Measurements from ENCODE around the gene SLC39A6.
A peak's percentile ranks its signal among the peaks of the same experiment; 100 is the strongest.
"Not testable (repeated sequence)": the region's sequence is repeated elsewhere in the genome, so short reads cannot be mapped to it uniquely, and the experiment has no call there.

SLC39A6 gene

GRCh38 chr18:36075862-36076587, 53.1 kb downstream of the SLC39A6 start:
- Mint-ChIP-seq H3K36me3 (no peaks in the 10 kb centered on the region), H3K27me3 (peaks cover 4% of the 10 kb centered on the region), H3K27ac (no peak overlapping the region), H3K4me1 (peaks cover 2% of the 10 kb centered on the region), H3K9me3 (peaks cover 2% of the 10 kb centered on the region), H3K4me3 (no peak overlapping the region)
- no peak for DNase-seq (ENCODE audit: low spot score in 2 of 2)
- ATAC-seq (ENCODE audit: low read depth): peak; percentile 59

- Mint-ChIP-seq H3K4me1 (peaks cover 2% of the 10 kb centered on the region), H3K9me3 (no peaks in the 10 kb centered on the region), H3K27ac (no peak overlapping the region), H3K4me3 (no peak overlapping the region), H3K36me3 (no peaks in the 10 kb centered on the region), H3K27me3 (peaks cover 9% of the 10 kb centered on the region)
- DNase-seq (ENCODE audit: low spot score in 2 of 2) (no peak), ATAC-seq (ENCODE audit: low read depth) (no peak)
Measured at GRCh38 chr18:36074435-36074834, 54.7 kb downstream of the SLC39A6 start.

- Mint-ChIP-seq H3K4me1 (peaks cover 2% of the 10 kb centered on the region), H3K36me3 (no peaks in the 10 kb centered on the region), H3K27me3 (peaks cover 9% of the 10 kb centered on the region), H3K4me3 (no peak overlapping the region), H3K9me3 (no peaks in the 10 kb centered on the region), H3K27ac (no peak overlapping the region)
- DNase-seq (ENCODE audit: low spot score in 2 of 2) (no peak), ATAC-seq (ENCODE audit: low read depth) (no peak)
Measured at GRCh38 chr18:36073676-36074075, 55.5 kb downstream of the SLC39A6 start.

- not testable (repeated sequence) for H3K27ac Mint-ChIP-seq; DNase-seq (ENCODE audit: low spot score in 2 of 2); ATAC-seq (ENCODE audit: low read depth); H3K4me1 Mint-ChIP-seq; H3K27me3 Mint-ChIP-seq; H3K9me3 Mint-ChIP-seq; H3K36me3 Mint-ChIP-seq; H3K4me3 Mint-ChIP-seq
Measured at GRCh38 chr18:36072406-36072805, 56.7 kb downstream of the SLC39A6 start.

- peak; percentile 92 for ATAC-seq (ENCODE audit: low read depth)
- Mint-ChIP-seq H3K4me1 (peaks cover 26% of the 10 kb centered on the region), H3K36me3 (peaks cover 5% of the 10 kb centered on the region), H3K27me3 (peaks cover 5% of the 10 kb centered on the region), H3K27ac (peak within 1 kb of the TSS; percentile 92), H3K4me3 (peak within 1 kb of the TSS; percentile 85), H3K9me3 (no peaks in the 10 kb centered on the region)
- peak; percentile 99 for DNase-seq (ENCODE audit: low spot score in 2 of 2)
Measured at GRCh38 chr18:36067055-36067957, 61.8 kb downstream of the SLC39A6 start, which contains the start of gene RPRD1A. TSS of gene RPRD1A (minus strand) at chr18:36067559. CDS start at chr18:36067404, 155 bp downstream.

GRCh38 chr18:36066686-36067054, 62.5 kb downstream of the SLC39A6 start:
- peaks cover 5% of the 10 kb centered on the region for H3K36me3 Mint-ChIP-seq
- peak overlapping the region; percentile 92 for H3K27ac Mint-ChIP-seq
- no peaks in the 10 kb centered on the region for H3K9me3 Mint-ChIP-seq
- ATAC-seq (ENCODE audit: low read depth) (no peak), DNase-seq (ENCODE audit: low spot score in 2 of 2) (no peak)
- H3K4me3 Mint-ChIP-seq: peak overlapping the region; percentile 85
- peaks cover 26% of the 10 kb centered on the region for H3K4me1 Mint-ChIP-seq
- H3K27me3 Mint-ChIP-seq: peaks cover 5% of the 10 kb centered on the region

GRCh38 chr18:36066001-36066400, 63.1 kb downstream of the SLC39A6 start:
- peak overlapping the region; percentile 85 for H3K4me3 Mint-ChIP-seq
- peaks cover 5% of the 10 kb centered on the region for H3K36me3 Mint-ChIP-seq
- H3K4me1 Mint-ChIP-seq: peaks cover 31% of the 10 kb centered on the region
- peaks cover 5% of the 10 kb centered on the region for H3K27me3 Mint-ChIP-seq
- ATAC-seq (ENCODE audit: low read depth) (no peak), DNase-seq (ENCODE audit: low spot score in 2 of 2) (no peak)
- H3K9me3 Mint-ChIP-seq: no peaks in the 10 kb centered on the region
- H3K27ac Mint-ChIP-seq: peak overlapping the region; percentile 92

- not testable (repeated sequence) for H3K4me3 Mint-ChIP-seq; H3K27ac Mint-ChIP-seq; H3K36me3 Mint-ChIP-seq; DNase-seq (ENCODE audit: low spot score in 2 of 2); H3K9me3 Mint-ChIP-seq; ATAC-seq (ENCODE audit: low read depth); H3K27me3 Mint-ChIP-seq
- peaks cover 37% of the 10 kb centered on the region for H3K4me1 Mint-ChIP-seq
Measured at GRCh38 chr18:36064809-36065079, 64.4 kb downstream of the SLC39A6 start.

- H3K4me1 Mint-ChIP-seq: peaks cover 37% of the 10 kb centered on the region
- no peak for DNase-seq (ENCODE audit: low spot score in 2 of 2)
- H3K27ac Mint-ChIP-seq: peak overlapping the region; percentile 72
- no peaks in the 10 kb centered on the region for H3K27me3 Mint-ChIP-seq
- no peak for ATAC-seq (ENCODE audit: low read depth)
- H3K36me3 Mint-ChIP-seq: peaks cover 5% of the 10 kb centered on the region
- no peaks in the 10 kb centered on the region for H3K9me3 Mint-ChIP-seq
- no peak overlapping the region for H3K4me3 Mint-ChIP-seq
Measured at GRCh38 chr18:36064027-36064808, 64.9 kb downstream of the SLC39A6 start.

GRCh38 chr18:36058674-36059073, 70.5 kb downstream of the SLC39A6 start:
- Mint-ChIP-seq H3K4me3 (no peak overlapping the region), H3K9me3 (no peaks in the 10 kb centered on the region), H3K4me1 (peaks cover 32% of the 10 kb centered on the region), H3K27me3 (no peaks in the 10 kb centered on the region), H3K36me3 (peaks cover 5% of the 10 kb centered on the region), H3K27ac (no peak overlapping the region)
- DNase-seq (ENCODE audit: low spot score in 2 of 2): no peak
- no peak for ATAC-seq (ENCODE audit: low read depth)

Data from memory B cell (primary cell).